Thyroid gland (tissue), 4 donors: ENCODE data around the gene RFPL2.
"Not testable (repeated sequence)": the region's sequence is repeated elsewhere in the genome, so short reads cannot be mapped to it uniquely, and the experiment has no call there.

ENCODE experiments used
- CTCF ChIP-seq, 6 experiments: fragments of 200-600 bp in 3 of 6; fragments of 450-650 bp in 3 of 6; sonication (generic) in 3 of 6; IDR thresholded peaks; one replicate each; pipeline ENCODE4 v1.5.1; 2016 to 2019; ENCODE audit warnings: antibody characterized with exemption in 6 of 6, mild to moderate bottlenecking in 2 of 6, inconsistent platforms in 1 of 6, moderate library complexity in 1 of 6
- POLR2A ChIP-seq, 2 donors: fragments of 450-650 bp; IDR thresholded peaks; one replicate each; pipeline ENCODE4 v1.6.1; 2017; ENCODE audit warnings: antibody characterized with exemption in 2 of 2, mild to moderate bottlenecking in 2 of 2, moderate library complexity in 1 of 2

DNA sequence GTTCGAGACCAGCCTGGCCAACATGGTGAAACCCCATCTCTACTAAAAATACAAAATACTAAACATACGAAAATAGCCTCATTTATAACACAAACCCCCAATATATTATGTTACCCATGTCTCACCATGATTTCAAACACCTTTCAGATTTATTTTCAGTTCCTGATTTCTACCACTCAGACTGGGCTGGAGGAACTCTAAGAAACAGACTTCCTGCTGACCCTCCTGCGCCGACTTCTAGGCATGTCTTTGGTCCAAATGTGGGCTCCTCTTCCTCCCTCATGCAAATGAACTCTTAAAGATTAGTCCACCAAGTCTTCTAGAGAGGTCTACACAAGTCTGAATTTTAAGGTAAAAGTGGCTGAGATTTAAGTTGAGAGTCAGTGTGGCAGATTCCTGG, 56.5 kb downstream of the RFPL2 start:
- not testable (repeated sequence) for TF ChIP-seq CTCF, POLR2A (IDR thresholded peaks at IDR 0.05)
